ENCODE results near the gene CCDC194. TPM values are rescaled to one million over a fixed set of nuclear protein-coding genes. Genes with fewer than 3 reads are reported as not detected.
A peak's percentile ranks its signal among the peaks of the same experiment; 100 is the strongest.

The CCDC194 gene
- total RNA-seq, 2 donors from 2014 or later, result not detected

GRCh38 chr19:17404621-17405249, 10.7 kb upstream of the CCDC194 start:
- Histone ChIP-seq H3K27ac (peak overlapping the region in 3 of 4 donors; percentile 48 to 73 (median 60)), H3K9me3 (no peaks in the 10 kb centered on the region), H3K4me3 (no peak overlapping the region), H3K27me3 (no peaks in the 10 kb centered on the region), H3K4me1 (no peaks in the 10 kb centered on the region), H3K36me3 (replicated peaks in 1 of 2; ENCODE audit: insufficient read depth in 1 of 2, low read depth in 2 of 2) (no peaks in the 10 kb centered on the region)
- WGBS, 2 donors, result 68 to 69% methylated on average over 6 to 7 of the region's 7 CpGs
- ATAC-seq, result no peak
- intact Hi-C loops (cut with DNase I), result no loop called here
- DNase-seq, result no peak
- TF ChIP-seq POLR2A (IDR thresholded peaks at IDR 0.05) (no peak), CTCF (IDR thresholded peaks at IDR 0.05) (no peak)

GRCh38 chr19:17404015-17404414, 10.0 kb upstream of the CCDC194 start:
- intact Hi-C loops (cut with DNase I), result no loop called here
- H3K27ac ChIP-seq, result no peak overlapping the region
- no peaks in the 10 kb centered on the region for H3K4me1 ChIP-seq
- no peak for TF ChIP-seq POLR2A (IDR thresholded peaks at IDR 0.05)
- no peak for TF ChIP-seq CTCF (IDR thresholded peaks at IDR 0.05)
- WGBS, 2 donors, result 61 to 80% methylated on average over 6 of the region's 6 CpGs
- no peak for ATAC-seq
- no peak for DNase-seq
- no peaks in the 10 kb centered on the region for H3K9me3 ChIP-seq
- H3K27me3 ChIP-seq, result no peaks in the 10 kb centered on the region
- no peak overlapping the region for H3K4me3 ChIP-seq
- H3K36me3 ChIP-seq (replicated peaks in 1 of 2; ENCODE audit: insufficient read depth in 1 of 2, low read depth in 2 of 2), result no peaks in the 10 kb centered on the region

GRCh38 chr19:17402982-17403855, 9.2 kb upstream of the CCDC194 start:
- no peaks in the 10 kb centered on the region for H3K4me1 ChIP-seq
- no peak for TF ChIP-seq POLR2A (IDR thresholded peaks at IDR 0.05)
- TF ChIP-seq CTCF (IDR thresholded peaks at IDR 0.05), result no peak
- H3K9me3 ChIP-seq, result no peaks in the 10 kb centered on the region
- H3K36me3 ChIP-seq (replicated peaks in 1 of 2; ENCODE audit: insufficient read depth in 1 of 2, low read depth in 2 of 2), result no peaks in the 10 kb centered on the region
- no peaks in the 10 kb centered on the region for H3K27me3 ChIP-seq
- H3K4me3 ChIP-seq, result no peak overlapping the region
- H3K27ac ChIP-seq, result no peak overlapping the region
- ATAC-seq (no peak), DNase-seq (no peak)
- intact Hi-C loops (cut with DNase I), result no loop called here
- WGBS, 2 donors, result 42 to 47% methylated on average over 16 to 23 of the region's 36 CpGs

- no peaks in the 10 kb centered on the region for H3K36me3 ChIP-seq (replicated peaks in 1 of 2; ENCODE audit: insufficient read depth in 1 of 2, low read depth in 2 of 2)
- ATAC-seq (no peak), DNase-seq (no peak)
- H3K27ac ChIP-seq, result no peak overlapping the region
- no peaks in the 10 kb centered on the region for H3K27me3 ChIP-seq
- H3K4me3 ChIP-seq, result no peak overlapping the region
- WGBS, 2 donors, result 68 to 69% methylated on average over 6 of the region's 6 CpGs
- TF ChIP-seq POLR2A (IDR thresholded peaks at IDR 0.05), result no peak
- TF ChIP-seq CTCF (IDR thresholded peaks at IDR 0.05), result no peak
- H3K4me1 ChIP-seq, result no peaks in the 10 kb centered on the region
- intact Hi-C loops (cut with DNase I), result no loop called here
- no peaks in the 10 kb centered on the region for H3K9me3 ChIP-seq
Observed at GRCh38 chr19:17401628-17402027, 7.6 kb upstream of the CCDC194 start.
